ENCODE data around the gene BCAS2. TPM values are rescaled to one million over a fixed set of nuclear protein-coding genes. Genes with fewer than 3 reads are reported as not detected.

Gene BCAS2
- total and polyA plus RNA-seq, 2 donors (not counting 1 experiment from before 2014, with no cell fraction given), result 30.6 to 43.8 TPM

DNA sequence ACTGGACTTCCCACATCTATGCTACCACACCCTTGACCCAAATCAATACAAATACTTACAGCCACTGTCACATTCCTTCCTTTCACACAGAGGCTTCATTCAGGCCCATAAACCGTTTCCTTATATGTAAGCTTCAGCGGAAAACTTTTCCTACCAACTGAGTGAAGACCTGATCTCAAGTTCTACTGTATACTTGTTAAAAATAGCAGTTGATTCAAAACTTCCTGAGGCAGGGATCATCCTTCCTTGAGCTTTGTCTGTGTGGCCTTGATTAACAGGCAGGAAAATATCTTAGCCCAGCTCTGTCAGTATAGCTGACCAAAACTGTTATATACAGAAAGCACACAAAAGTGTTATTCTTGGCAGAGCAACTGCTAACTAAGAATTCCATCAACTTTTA is 45.7 kb upstream of the BCAS2 start:
- no peak for TF ChIP-seq EZH2 (IDR thresholded peaks at IDR 0.05; ENCODE audit: borderline replicate concordance, insufficient read depth, low read depth, low read length, poor library complexity, severe bottlenecking)
- TF ChIP-seq, protein P1, sequence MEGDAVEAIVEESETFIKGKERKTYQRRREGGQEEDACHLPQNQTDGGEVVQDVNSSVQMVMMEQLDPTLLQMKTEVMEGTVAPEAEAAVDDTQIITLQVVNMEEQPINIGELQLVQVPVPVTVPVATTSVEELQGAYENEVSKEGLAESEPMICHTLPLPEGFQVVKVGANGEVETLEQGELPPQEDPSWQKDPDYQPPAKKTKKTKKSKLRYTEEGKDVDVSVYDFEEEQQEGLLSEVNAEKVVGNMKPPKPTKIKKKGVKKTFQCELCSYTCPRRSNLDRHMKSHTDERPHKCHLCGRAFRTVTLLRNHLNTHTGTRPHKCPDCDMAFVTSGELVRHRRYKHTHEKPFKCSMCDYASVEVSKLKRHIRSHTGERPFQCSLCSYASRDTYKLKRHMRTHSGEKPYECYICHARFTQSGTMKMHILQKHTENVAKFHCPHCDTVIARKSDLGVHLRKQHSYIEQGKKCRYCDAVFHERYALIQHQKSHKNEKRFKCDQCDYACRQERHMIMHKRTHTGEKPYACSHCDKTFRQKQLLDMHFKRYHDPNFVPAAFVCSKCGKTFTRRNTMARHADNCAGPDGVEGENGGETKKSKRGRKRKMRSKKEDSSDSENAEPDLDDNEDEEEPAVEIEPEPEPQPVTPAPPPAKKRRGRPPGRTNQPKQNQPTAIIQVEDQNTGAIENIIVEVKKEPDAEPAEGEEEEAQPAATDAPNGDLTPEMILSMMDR (IDR thresholded peaks at IDR 0.05), result no peak
- Mint-ChIP-seq H3K27me3 (peaks cover 19% of the 10 kb centered on the region), H3K4me3 (no peak overlapping the region), H3K4me1 (no peaks in the 10 kb centered on the region), H3K27ac (no peak overlapping the region), H3K9me3 (ENCODE audit: insufficient read depth) (no peaks in the 10 kb centered on the region)
- H3K79me2 ChIP-seq (ENCODE audit: control insufficient read depth, insufficient read depth, low read length), result no peaks in the 10 kb centered on the region
- no peak for DNase-seq
- no peak overlapping the region for H3K9ac ChIP-seq (ENCODE audit: low read length)
- no peaks in the 10 kb centered on the region for H3K36me3 ChIP-seq (replicated peaks in 1 of 2; ENCODE audit: control extremely low read depth in 1 of 2, control insufficient read depth in 1 of 2, extremely low read depth in 1 of 2, insufficient read depth in 2 of 2, low read length in 1 of 2)
- no peak overlapping the region for H3K4me2 ChIP-seq (replicated peaks; ENCODE audit: low read depth, low read length, poor library complexity, severe bottlenecking)
- peaks cover 0 to 5% (median 2%) of the 10 kb centered on the region in 3 donors for H3K9me3 ChIP-seq (ENCODE audit: control extremely low read depth in 1 of 3, control insufficient read depth in 2 of 3, insufficient read depth in 1 of 3, low read length in 2 of 3)
- ATAC-seq (ENCODE audit: low read depth), result no peak
- no peak overlapping the region for H2AFZ ChIP-seq (ENCODE audit: insufficient read depth, low read depth, low read length, poor library complexity, severe bottlenecking)
- no peak overlapping the region for H3K4me3 ChIP-seq (ENCODE audit: control extremely low read depth in 1 of 5, extremely low read depth in 1 of 5, insufficient read depth in 1 of 5, low read depth in 2 of 5, low read length in 4 of 5)
- no CpG with 5 or more reads among the region's 2 CpGs for WGBS (ENCODE audit: insufficient coverage)
- intact Hi-C loops (cut with micrococcal nuclease), result no loop called here
- H4K20me1 ChIP-seq (ENCODE audit: control insufficient read depth, insufficient read depth, low read length, poor library complexity, severe bottlenecking), result no peaks in the 10 kb centered on the region
- no peaks in the 10 kb centered on the region for H3K4me1 ChIP-seq (ENCODE audit: control insufficient read depth in 2 of 2, insufficient read depth in 2 of 2, low read length in 2 of 2)
- peaks cover 0 to 7% (median 0%) of the 10 kb centered on the region in 4 experiments for H3K27me3 ChIP-seq (replicated peaks in 1 of 4; ENCODE audit: control extremely low read depth in 1 of 4, control insufficient read depth in 3 of 4, insufficient read depth in 4 of 4, low read length in 3 of 4)
- no peak overlapping the region for H3K27ac ChIP-seq (ENCODE audit: low read length in 2 of 2)
- ChIA-PET CTCF (interaction anchor here (0.7 kb wide), 1 partner anchor 86 kb away, joined by 3 read pairs; no protein-coding TSS in a partner anchor), POLR2A (no interaction called here)

DNA sequence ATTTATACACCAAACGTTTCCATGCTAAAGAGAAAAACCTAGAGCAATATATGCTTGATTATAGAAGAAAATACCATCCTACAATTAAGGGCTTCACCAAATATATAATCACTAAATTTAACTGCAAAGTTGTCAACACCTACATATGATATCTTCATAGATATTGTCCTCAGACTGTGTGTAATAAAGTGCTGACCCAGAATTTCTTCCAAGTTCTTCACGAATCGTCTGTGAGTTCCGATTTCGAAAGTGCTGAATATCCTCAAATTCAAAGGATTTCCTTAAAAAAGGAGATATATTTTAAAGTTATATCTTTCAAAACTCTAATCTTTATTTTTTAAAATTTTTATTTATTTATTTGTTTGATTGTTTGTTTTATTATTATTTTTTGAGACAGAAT is 41.9 kb upstream of the BCAS2 start:
- Mint-ChIP-seq H3K4me1 (no peaks in the 10 kb centered on the region), H3K4me3 (no peak overlapping the region), H3K9me3 (ENCODE audit: insufficient read depth) (no peaks in the 10 kb centered on the region), H3K27me3 (peaks cover 7% of the 10 kb centered on the region), H3K27ac (no peak overlapping the region)
- Histone ChIP-seq H3K36me3 (replicated peaks in 1 of 2; ENCODE audit: control extremely low read depth in 1 of 2, control insufficient read depth in 1 of 2, extremely low read depth in 1 of 2, insufficient read depth in 2 of 2, low read length in 1 of 2) (no peaks in the 10 kb centered on the region), H3K4me1 (ENCODE audit: control insufficient read depth in 2 of 2, insufficient read depth in 2 of 2, low read length in 2 of 2) (no peaks in the 10 kb centered on the region), H3K4me2 (replicated peaks; ENCODE audit: low read depth, low read length, poor library complexity, severe bottlenecking) (no peak overlapping the region), H2AFZ (ENCODE audit: insufficient read depth, low read depth, low read length, poor library complexity, severe bottlenecking) (no peak overlapping the region), H3K9ac (ENCODE audit: low read length) (no peak overlapping the region), H3K9me3 (ENCODE audit: control extremely low read depth in 1 of 3, control insufficient read depth in 2 of 3, insufficient read depth in 1 of 3, low read length in 2 of 3) (no peaks in the 10 kb centered on the region), H3K79me2 (ENCODE audit: control insufficient read depth, insufficient read depth, low read length) (no peaks in the 10 kb centered on the region), H3K27me3 (replicated peaks in 1 of 4; ENCODE audit: control extremely low read depth in 1 of 4, control insufficient read depth in 3 of 4, insufficient read depth in 4 of 4, low read length in 3 of 4) (peaks cover 0 to 3% (median 0%) of the 10 kb centered on the region in 4 experiments), H3K4me3 (ENCODE audit: control extremely low read depth in 1 of 5, extremely low read depth in 1 of 5, insufficient read depth in 1 of 5, low read depth in 2 of 5, low read length in 4 of 5) (no peak overlapping the region), H3K27ac (ENCODE audit: low read length in 2 of 2) (no peak overlapping the region), H4K20me1 (ENCODE audit: control insufficient read depth, insufficient read depth, low read length, poor library complexity, severe bottlenecking) (no peaks in the 10 kb centered on the region)
- POLR2A ChIA-PET, result no interaction called here
- intact Hi-C loops (cut with micrococcal nuclease), result no loop called here
- TF ChIP-seq, protein P1 (IDR thresholded peaks at IDR 0.05), result no peak
- no peak for TF ChIP-seq EZH2 (IDR thresholded peaks at IDR 0.05; ENCODE audit: borderline replicate concordance, insufficient read depth, low read depth, low read length, poor library complexity, severe bottlenecking)
- no CpG with 5 or more reads among the region's 5 CpGs for WGBS (ENCODE audit: insufficient coverage)
- ATAC-seq (ENCODE audit: low read depth), result no peak
- no peak for DNase-seq
- CTCF ChIA-PET, result no interaction called here

All from B cell (primary cell).